Measurements from ENCODE around the gene CLN6.

DNA sequence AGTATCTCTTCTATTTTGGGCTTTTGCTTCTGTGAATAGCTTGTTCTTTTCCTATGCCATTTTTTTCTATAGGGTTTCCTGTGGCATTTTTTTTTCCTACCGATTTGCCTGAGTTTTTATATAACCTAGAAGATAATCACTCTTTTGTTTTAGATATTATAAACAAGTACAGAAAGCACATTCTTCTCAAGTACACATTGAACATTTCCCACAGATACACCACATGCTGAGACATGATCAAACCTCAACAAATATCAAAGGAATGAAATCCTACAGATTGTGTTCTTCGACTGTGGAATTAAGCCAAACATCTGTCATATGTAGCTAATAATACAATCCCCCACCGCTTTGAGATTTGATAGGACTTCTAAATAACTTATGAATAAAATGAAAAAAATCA lies 38.9 kb upstream of the CLN6 start:
- no peak for TF ChIP-seq EZH2phosphoT487 (IDR thresholded peaks at IDR 0.05; ENCODE audit: low read depth)
- TF ChIP-seq, protein P1, sequence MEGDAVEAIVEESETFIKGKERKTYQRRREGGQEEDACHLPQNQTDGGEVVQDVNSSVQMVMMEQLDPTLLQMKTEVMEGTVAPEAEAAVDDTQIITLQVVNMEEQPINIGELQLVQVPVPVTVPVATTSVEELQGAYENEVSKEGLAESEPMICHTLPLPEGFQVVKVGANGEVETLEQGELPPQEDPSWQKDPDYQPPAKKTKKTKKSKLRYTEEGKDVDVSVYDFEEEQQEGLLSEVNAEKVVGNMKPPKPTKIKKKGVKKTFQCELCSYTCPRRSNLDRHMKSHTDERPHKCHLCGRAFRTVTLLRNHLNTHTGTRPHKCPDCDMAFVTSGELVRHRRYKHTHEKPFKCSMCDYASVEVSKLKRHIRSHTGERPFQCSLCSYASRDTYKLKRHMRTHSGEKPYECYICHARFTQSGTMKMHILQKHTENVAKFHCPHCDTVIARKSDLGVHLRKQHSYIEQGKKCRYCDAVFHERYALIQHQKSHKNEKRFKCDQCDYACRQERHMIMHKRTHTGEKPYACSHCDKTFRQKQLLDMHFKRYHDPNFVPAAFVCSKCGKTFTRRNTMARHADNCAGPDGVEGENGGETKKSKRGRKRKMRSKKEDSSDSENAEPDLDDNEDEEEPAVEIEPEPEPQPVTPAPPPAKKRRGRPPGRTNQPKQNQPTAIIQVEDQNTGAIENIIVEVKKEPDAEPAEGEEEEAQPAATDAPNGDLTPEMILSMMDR (IDR thresholded peaks at IDR 0.05; ENCODE audit: low read depth, low read length) = no peak
